HL-60 (cell line): Measurements from ENCODE around the gene PROM1.

ENCODE experiments used
- CTCF ChIP-seq: IDR thresholded peaks from one replicate; pipeline ENCODE4 v1.5.1; 2011; ENCODE audit warnings: low read length, control low read depth, inconsistent platforms; ENCODE audit not compliant: insufficient read depth
- POLR2AphosphoS5 ChIP-seq: IDR thresholded peaks from 2 replicates; pipeline ENCODE4 v1.6.1; 2012; ENCODE audit warnings: low read depth
- REST ChIP-seq: IDR thresholded peaks from 2 replicates; pipeline ENCODE4 v1.6.1; 2012; ENCODE audit warnings: low read depth; ENCODE audit not compliant: insufficient replicate concordance
- SPI1 ChIP-seq: IDR thresholded peaks from 2 replicates; pipeline ENCODE4 v1.6.1; 2012; ENCODE audit warnings: low read depth, mild to moderate bottlenecking, borderline replicate concordance

DNA sequence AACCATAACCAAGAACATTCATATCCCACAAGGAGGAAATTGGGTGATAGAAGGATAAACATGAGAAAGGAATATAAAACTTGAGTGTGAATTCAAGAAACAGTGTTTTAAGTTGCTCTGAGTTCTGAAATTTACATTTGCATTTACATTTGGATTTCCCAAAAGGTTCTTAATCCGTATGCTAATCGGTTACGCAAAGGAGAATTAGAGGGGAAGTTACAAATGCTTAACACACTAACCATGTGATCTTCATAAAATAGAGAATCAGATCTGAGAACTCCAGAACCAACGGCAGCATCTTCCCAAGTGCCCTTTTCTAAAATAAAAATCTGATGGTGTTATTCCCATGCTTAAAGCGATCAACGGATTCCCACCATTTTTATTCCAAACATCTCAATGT, 48.0 kb downstream of the PROM1 start:
- TF ChIP-seq CTCF (no peak), POLR2AphosphoS5 (no peak), SPI1 (no peak), REST (no peak)
